HG02885 (cell line): ENCODE measurements around the gene FOXL1.

Experiments
- ATAC-seq: cut with Tn5 transposase; IDR thresholded peaks from one replicate; pipeline ENCODE4 v1.9.1; 2021; ENCODE audit warnings: mild to moderate bottlenecking; ENCODE audit not compliant: unreplicated experiment, poor library complexity

FOXL1 gene

GRCh38 chr16:86578061-86578599 lies at the start of gene FOXL1:
Gene FOXL1 (plus strand): TSS chr16:86578549. CDS start chr16:86578724, 175 bp downstream.
- no peak for ATAC-seq

GRCh38 chr16:86529160-86529559 lies 49.2 kb upstream of the FOXL1 start:
- ATAC-seq = no peak

DNA sequence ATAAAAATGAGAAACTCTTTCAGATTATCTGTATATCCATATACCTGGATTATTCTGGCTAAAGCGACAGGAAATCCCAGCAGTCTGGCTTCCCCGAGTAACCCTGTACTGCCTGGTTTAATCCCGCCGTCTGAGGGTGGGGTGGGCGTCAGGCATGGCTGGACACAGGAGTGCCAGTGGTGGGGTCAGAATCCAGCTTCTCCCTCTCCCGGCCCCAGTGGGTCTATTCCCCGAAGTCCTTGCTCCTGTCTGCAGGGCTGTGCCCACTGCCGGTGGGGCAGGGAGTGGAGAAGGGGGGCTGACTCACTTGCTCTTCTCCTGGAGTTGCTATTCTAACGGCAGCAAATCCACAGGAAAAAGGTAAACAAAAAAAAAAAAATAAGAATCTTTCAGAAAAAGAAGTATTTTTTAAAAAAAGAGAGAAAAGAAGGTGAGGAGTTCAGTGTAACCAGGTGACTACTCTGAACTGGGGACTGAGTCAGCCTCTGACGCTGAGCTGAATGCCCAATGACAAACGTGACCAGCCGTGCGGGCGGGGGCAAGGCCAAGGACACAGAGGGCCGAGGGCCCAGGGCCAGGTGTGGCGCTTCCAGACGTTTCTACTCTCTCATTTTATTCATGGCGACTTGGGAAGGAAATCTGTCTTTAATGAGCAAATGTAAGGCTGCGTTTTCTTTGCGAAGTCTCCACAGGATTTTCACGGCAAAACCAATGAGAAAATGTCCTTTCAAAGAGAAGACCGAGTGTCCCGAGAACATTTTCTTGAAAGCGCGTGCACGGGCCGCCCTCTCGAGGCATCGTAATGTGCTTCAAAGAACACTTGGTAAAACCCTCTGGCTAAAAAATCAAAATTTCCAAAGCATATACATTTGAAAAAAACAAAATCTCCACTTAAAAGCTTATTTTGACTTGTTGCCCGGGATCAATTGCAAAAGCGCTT lies 47.8 kb upstream of the FOXL1 start:
- no peak for ATAC-seq

- ATAC-seq = no peak
Measured at GRCh38 chr16:86531191-86531545, 47.2 kb upstream of the FOXL1 start.

DNA sequence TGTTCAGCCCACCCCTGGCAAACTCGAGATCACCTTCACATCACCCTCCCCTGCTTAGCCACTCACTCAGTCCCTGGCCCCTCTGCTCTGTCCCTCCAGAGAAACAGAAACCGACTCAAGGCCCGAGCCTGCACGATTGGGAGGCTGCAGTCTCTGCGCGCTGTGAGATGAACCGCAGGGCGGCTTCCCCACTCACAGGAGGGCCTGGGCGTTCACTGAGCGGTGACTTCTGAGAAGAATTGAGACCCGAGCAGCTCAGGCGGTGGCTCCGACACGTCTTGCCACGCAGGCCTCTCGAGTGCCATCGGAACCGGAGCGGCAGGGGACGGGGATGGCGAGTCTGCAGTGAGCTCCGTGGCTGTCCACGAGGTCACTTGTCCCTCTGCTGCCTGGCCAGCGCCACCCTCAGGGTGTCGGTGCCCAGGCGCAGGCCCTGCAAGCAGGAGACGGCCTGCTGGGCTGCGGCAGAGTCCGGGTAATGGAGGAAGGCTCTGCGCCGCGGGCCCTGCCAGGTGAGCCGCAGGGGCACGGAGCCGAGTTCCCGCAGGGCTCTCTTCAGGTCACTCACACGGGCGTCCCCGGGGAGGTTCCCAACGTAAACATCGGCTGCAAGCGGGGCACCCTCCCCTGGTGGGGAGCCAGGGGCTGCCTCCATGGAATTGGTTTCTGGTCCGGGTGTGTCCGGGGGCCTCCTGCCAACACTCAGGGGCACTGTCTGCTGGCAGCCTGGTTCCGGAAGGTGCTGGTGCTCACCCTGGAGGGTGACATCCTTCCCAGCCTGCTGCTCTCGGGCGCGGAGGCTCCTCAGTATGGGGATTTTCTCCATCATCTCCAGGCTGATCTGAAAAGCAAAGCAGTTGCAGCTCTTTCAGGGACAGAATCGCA lies 46.5 kb upstream of the FOXL1 start:
- ATAC-seq = no peak

- no peak for ATAC-seq
Measured at GRCh38 chr16:86532526-86532815, 45.9 kb upstream of the FOXL1 start.

- ATAC-seq = no peak
Measured at GRCh38 chr16:86533076-86533475, 45.3 kb upstream of the FOXL1 start.

DNA sequence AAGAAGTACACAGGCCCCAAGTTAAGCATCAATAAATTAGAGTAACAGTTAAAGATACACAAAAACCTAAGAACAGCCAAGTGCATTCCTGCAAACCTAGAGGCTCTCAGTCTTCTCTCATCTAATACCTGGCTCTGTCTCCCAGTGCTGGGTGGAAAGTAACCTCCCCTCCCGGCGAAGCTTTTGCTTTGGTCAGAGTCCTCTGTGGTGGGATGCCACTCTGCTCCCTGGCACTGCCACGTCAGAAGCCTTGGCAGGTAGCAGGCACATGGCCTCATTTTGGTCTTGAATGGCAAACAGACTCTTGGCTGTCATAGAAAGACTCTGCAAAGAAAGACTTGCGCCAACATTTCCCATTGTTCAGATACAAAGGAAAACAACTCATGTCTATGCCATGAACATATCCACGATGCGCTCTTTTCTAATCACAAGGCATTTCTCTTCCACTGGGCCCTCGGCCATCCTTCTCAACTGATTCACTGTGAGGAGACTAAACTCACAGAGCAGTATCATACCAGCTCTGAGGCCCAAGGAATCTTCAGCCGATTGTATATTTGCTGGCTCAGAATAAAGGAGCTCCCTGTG lies 44.5 kb upstream of the FOXL1 start:
- no peak for ATAC-seq

DNA sequence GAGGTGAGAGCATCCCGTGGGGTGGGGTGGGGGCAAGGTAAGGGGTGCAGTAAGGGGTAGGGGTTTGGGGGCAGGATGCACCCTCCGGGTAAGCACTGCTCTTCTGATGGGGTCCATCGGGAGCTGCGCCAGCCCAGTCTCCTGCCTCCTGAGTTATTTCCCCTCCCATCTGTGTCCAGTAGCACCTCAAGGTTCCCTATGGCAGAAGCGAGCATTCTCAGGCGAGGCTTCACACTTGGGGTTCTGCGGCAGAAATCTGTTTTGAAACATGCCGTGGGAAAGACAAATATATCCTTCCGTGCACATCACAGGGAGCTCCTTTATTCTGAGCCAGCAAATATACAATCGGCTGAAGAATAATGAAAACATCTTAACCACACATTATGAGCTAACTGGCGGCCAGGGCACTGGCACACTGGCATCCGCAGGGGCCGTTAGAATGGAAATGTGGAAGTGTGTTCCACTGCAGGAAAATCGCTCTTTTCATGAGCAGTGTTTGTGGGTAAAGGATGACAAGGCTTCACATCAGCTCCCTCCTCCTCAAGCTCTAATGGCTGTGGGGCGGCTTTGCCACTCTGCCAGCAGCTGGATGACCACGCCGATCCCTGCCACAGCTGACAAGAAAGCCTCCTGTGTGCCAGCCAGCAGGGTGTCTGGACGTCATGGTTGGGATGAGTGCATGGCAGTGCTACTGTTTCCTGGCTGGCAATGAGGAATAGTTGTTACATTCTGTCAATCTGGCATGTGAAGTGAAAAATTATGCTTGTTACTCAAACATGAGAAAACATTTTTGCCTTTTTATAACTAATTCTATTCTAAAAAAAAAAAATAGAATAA lies 43.4 kb upstream of the FOXL1 start:
- no peak for ATAC-seq

DNA sequence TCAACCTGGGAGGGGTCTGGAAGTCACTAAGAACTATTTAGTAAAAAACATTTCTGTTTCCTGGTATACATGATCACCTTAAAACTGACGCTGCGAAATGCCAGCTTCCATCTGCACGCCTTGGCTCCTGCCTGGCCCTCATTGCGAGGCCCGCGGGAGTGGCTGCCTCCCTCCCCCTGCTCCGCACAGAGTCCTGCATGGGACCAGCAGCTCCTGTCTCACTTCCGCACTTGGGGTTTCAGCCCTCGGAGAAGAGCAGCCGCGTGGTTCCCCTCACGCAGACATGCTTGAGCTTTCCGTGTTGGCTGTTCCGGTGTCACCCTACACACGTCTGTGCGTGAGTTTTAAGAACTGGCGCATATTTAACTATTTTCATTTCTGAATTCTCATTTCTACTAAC lies 41.7 kb upstream of the FOXL1 start:
- no peak for ATAC-seq

DNA sequence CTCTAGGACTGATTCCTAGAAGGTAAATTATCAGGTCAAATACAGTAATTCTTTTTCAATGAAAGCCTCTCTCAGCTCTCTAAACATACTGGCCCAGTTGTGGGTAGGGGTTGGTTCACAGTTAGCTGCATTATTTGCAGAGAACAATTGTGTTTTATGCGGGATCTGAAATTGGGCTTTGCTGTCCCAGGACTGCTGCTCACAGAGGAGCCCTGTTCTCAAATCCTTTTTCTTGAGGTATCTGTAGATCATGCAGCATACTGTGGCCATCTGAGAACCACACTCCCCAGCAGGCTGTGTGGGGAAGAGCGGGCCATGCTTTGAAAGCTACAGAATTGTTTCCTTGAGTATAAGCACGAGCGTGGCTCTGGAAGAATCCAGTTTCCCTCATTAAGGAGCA lies 40.9 kb upstream of the FOXL1 start:
- ATAC-seq = no peak

DNA sequence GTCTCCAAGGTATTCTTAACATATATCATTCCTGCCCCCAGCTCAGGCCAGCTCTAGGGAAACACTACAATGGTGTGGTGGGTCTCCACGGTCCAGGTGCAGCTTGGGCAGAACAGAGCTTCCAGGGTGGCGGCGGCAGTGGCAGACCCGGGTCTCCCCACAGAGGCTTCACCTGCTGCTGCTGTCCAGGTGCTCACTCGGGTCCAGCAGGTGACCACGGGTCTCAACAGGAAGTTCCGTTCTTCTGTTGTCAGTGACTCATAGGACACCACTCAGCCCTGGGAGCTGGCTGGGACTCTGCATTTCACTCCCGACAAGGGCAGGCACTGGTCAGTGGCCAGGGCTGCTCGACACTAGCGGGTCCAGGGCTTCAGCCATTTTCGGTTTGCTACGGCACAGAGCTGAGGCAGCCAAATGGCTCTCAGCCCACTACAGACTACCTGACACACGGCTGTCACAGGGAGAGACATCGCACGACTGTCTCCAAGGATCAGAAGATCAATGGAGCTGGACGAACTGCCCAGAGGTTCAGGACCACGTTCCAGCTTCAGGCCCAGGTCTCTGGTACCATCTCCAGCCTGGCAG lies 40.1 kb upstream of the FOXL1 start:
- no peak for ATAC-seq

- ATAC-seq = no peak
Measured at GRCh38 chr16:86540894-86541293, 37.5 kb upstream of the FOXL1 start.

GRCh38 chr16:86541560-86541959 lies 36.8 kb upstream of the FOXL1 start:
- ATAC-seq = no peak

- ATAC-seq = no peak
Measured at GRCh38 chr16:86542756-86543750, 35.3 kb upstream of the FOXL1 start.

DNA sequence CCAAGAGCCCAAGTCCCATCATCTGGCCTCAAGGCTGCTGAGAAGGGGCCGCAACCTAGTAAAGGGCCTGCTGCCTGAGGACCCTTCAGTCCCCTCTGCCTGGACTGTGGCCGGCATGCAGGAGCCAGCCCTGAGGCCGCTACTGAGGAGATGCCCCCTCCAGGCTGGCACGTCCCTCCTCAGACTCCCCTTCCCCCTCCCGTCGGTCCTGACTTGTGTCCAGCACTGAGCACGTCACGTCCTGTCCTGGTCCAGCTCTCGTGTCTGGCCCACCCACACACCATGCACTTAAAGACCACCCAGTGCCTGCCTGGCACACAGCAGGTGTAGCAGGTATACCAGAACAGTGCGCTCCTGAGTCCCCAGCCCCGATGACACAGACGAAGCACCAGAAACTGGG lies 32.9 kb upstream of the FOXL1 start:
- no peak for ATAC-seq

DNA sequence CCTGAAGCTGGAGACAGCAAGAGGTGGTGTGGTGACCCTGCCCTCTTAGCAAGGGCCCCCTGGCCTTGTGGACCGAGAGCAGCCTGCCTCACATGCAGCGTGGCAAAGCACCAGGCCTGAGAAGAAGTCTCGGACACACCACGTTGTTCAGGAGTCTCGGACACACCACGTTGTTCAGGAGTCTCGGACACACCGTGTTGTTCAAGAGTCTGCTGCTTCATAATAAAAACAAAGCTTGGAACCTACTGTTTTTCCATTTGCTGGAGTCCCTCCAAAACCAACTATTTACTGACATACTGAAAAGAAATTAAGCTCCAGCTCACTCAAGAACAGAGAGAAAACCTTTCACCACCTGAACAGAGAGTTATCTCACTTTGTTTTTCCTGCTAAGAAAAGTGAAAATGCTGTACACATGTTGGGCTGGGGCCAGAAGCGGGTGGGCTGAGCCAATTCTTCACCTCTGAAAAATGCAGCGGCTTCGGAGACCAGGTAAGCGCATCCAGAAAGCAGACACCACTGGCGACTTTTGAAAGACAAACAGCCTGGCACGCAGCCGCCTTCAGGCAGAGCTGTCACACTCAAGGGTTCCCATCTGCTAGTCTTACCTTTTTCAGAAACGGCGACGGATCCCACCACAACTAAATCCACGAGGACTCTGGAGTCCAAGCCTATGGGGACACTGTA lies 32.3 kb upstream of the FOXL1 start:
- ATAC-seq = no peak

DNA sequence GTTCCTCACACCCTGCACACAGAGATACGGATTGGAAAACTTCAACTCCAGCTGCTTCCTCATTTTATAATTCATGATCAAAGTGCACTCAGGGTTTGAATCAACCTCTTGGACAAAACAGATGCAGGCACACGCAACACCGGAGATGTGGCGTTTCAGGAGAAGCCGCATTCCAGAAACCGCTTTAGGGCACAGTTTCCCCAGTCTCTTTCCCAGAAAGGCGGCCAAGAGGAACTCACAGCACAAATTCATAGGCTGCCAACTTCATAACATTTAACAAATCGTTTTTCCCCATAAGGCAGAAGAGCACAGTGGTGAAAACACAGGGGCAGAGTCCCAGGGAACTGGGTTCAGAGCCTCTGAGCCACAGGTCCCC lies 31.7 kb upstream of the FOXL1 start:
- no peak for ATAC-seq
